T follicular helper cell (primary cell): ENCODE results near the gene COL4A6.

Source experiments
- DNase-seq: peaks from one replicate; pipeline ENCODE4 v3.0.0-alpha.2; 2020; ENCODE audit warnings: low read depth

Gene COL4A6

DNA sequence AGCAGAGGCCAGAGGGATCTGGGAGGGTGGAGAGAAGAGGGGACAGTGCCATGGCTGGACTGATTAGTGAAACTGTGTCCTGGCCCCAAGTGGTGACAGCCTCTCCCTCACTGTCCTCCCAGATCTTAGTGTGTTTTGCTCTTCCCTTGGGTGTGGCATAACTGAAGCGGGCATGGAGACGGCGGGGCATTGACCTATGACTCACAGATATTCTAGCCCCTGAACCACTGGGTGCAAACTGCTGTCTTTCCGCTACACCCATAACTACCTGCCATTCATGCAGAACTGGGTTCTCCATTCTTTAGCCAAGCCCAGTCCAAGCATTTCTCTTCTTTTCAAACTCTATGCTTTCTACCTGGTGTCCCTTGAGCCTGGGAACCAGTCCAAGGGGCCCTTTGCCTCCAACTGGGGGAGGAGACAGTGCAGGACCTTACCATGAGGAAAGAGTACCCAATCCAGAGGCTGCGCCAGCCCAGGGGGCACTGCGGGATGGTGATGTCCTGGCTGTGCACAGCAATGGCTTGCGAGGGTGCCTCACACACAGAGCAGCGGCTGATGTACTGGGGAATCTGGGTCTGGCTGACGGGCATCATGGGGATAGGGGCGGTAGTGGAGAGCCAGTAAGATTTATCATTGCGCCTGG is 279.1 kb downstream of the COL4A6 start:
- DNase-seq: no peak

DNA sequence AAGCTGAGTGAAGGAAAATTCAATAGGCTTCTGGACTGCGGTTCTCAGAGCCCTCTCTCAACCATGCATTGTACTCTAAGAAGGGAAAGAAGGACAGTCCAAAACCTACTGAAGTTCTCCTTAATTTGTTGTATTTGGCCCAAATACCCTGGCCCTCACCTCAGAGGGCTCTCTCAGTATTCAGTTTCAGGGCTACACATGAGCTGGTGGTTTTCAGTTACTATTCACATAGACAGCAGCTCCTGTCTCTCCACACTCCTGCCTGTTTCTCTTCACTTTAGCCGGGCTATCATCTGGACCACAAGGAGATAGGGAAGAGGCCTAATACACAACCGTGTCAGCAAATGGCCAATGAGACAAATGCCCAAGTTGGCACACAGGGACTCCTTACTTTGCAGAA is 280.6 kb downstream of the COL4A6 start:
- DNase-seq: no peak

DNA sequence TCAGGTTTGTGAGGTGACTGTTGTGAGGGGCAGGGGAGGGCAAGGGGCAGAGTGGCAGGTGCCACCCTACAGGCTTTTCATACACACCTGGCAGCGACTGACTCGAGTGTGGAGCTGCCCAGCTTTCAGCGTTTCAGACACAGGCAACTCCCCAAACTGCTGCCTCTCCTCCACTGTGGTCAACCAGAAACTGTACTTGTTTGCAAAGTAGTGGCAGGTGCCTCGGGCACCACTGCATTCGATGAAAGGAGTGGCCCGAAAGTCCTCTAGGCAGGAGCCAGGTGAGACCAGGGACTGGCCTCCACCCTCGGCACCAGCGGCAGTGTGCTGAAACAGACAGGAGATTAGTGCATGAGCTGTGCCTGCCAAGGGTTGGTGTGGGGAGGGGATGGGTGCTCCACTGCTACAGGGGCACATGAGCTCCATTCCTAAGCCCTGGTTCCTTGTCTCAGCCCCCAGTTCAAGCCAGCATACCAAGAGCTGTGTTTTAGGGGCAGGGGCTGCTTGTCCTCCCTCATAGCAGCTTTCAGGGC is 281.2 kb downstream of the COL4A6 start:
- no peak for DNase-seq

DNA sequence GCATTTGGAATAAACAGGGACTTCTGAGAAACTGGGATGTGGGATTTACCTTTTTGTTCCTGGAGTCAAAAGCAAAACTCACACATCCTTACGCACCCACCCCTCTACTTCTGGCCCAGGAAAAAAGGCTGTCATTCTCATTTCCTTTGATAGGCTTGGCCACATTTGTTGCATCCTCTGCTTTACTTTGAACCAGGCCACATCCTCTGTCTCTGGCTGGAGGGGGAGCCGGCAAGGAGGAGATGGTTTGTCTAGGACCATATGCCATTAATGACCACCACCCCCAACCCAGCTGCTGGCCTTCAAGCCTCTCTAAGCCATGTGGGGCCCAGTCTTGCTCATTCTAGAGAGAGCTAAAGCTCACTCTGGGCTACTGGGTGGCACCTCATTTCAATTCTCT is 282.1 kb downstream of the COL4A6 start:
- DNase-seq: no peak

DNA sequence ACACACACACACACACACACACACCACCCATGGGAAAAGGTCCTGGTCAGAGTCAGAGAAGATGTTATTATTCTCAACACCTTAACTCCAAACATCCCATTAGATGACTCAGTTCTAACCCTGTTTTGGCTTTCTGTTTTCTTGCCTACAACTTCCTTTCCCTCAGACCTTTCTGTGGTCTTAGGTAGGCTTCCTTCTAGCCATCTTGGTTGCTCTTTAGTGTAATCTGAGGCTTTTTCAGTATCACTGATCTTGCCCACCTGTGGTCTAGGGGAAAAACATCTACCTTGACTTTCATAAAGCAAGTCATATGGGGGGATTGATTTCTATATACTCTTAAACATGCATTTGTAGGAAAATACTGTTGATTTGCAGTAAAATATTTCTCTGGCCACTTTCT is 289.7 kb downstream of the COL4A6 start:
- no peak for DNase-seq

DNA sequence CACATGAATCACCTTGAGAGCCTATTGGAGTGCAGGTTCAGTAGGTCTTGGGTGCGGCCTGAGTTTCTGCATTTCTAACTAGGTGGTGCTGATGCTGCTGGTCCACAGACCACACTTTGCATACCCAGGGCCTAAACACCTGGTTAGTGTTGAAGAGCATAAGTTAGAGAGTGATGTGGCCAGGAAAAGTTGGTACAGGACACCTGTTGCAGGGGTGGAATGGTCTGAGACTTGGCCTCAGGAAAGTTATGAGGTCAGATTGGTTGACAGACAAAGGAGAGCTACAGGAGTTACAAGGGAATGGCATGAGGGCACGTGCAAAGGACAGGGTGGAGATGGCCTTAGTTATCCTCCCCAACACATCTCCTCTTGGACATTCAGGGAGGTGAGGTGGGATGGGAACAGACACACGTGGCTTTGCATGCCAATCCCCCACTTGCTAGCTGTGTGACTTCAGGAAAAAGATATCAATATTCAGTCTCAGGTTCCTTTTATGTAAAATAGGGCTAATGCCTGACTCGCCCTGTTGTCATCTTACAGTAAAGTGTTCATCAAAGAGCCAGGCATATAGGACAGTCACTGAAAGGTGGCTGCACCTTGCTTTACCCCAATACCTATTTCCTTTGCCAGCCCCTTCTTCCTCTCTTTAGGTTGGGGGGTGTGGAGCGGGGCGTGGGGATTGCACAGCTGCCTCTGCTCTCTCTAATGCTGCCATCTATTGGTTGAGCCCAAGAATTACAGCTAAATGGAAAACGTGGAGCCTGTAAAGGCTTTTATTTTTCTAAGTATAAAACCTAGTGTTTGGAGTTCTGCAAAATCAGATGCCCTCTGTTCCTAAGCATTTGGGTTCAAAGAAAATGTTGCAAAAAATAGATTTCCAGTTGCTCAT is 299.2 kb downstream of the COL4A6 start:
- no peak for DNase-seq

DNA sequence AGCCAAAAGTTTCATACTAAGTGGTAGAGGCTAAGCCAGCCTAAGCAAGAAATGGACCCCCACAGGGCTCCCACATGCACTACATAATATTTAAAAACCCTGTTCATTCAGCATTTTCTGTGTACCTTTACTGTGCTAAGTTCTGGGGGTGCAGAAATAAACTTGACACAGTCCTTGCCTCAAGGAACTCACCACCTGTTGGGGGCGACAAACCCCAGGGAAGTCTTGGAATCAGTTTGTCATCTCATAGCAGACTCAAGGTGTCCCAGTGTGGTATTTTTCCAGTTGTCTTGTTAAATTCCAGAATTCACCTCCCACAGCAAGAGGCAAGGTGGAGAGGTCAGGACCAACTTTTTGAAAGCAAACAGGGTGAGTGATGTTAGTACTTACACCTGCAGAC is 303.5 kb downstream of the COL4A6 start:
- DNase-seq: no peak

DNA sequence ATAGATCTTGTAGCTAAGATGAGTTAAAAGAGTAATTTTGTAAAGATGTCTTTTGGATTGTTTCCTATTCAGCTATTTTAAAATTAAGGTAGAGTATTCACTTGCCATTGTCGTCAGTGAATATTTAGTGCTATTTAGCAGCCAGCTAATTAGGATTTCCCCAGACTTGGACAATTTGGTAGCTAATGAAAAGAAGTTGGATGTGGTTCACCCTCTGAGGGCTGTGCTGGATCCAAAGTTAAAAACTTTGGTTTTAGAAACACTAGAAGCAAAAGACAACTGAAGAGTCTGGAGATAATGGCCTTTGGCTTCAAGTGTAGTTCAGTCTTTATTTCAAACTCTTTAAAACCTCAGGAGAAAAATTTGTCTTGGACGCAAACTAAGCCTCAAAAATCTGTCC is 305.3 kb downstream of the COL4A6 start:
- DNase-seq: no peak

DNA sequence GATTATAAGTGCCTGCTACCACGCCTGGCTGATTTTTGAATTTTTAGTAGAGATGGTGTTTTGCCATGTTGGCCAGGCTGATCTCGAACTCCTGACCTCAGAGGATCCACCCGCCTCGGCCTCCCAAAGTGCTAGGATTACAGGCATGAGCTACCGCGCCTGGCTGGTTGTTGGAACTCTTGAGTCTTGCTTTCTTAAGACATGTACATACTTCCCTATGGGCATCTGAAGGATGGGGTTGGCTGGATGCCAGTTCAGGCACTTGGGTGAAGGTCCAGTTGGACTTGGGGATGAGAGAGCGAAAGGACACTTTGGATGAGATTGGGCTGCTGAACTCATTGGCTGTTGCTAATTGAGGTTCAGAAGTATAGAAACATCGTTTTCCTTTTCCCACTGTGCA is 306.2 kb downstream of the COL4A6 start:
- DNase-seq: no peak

DNA sequence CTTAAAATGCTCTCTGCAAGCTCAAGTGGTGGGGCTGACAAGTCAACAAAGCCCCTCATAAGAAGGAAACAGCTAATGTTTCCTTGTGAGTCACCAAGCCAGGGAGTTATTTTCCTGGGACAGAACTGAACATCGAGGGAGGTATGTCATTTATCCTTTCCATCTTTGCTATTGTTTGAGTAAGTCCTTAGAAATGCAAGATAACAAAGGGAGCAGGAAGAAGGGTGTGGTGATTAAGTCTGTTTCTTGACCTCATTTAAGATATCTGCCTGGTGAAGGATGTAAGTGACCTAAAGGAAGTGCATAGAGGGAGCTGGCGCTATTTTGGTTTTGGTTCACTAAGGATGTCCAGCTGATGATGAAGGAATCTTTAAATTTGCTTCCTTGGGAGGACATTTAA is 306.8 kb downstream of the COL4A6 start:
- DNase-seq: no peak

DNA sequence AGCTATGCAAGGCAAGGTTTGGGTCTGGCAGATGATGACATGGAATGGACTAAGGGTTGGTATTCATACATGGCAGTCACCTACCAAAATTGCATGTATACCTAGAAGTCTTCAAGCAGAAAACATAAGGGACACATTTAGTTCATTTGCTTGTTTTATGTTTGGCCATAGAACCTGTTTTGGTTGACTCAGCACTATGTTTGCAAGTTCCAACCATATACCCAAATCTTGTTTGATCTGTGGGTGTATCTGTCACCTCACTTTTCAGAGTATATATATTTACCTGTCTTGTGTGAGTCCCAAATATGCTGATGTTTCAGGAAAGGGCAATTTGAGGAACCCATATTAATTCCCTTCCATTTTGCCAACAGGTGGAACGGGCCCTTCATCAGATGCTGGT is 307.3 kb downstream of the COL4A6 start:
- no peak for DNase-seq

DNA sequence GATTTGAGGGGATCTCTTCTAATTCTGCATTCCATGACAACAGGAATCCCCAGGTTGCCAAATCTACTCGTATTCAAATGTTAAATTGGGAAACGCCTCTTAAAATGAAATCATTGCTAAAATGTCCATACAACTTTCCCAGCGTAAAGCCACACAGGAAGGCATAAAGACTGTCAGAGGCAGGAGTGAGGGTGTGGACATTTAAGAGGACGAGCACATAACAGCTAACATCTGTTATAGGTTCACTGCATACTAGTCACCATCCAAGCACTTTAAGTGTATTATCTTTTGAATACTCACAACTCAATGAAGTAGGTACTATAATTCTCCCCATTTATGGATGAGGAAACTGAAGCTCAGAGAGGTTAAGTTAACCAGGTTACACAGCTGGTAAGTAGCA is 311.1 kb downstream of the COL4A6 start:
- no peak for DNase-seq

DNA sequence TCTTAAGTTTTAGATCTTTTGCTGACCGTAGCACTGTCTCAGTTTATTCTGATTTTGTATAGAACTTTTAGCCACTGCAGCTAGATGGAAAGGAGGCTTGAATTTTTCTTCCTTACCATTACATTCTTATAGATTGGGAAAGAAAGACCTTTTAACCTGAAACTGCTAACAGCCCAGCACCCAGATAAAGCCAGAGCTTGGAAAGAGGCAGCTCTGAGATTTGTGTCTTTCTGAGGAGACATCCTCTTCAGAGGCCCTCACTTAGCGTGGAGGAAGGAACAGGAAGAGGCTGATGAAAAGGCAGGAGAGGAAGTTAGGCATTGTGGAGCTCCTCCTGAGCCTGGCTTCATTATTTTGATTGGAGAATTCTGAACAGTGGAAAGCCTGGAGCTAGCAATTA is 311.6 kb downstream of the COL4A6 start:
- DNase-seq: no peak

DNA sequence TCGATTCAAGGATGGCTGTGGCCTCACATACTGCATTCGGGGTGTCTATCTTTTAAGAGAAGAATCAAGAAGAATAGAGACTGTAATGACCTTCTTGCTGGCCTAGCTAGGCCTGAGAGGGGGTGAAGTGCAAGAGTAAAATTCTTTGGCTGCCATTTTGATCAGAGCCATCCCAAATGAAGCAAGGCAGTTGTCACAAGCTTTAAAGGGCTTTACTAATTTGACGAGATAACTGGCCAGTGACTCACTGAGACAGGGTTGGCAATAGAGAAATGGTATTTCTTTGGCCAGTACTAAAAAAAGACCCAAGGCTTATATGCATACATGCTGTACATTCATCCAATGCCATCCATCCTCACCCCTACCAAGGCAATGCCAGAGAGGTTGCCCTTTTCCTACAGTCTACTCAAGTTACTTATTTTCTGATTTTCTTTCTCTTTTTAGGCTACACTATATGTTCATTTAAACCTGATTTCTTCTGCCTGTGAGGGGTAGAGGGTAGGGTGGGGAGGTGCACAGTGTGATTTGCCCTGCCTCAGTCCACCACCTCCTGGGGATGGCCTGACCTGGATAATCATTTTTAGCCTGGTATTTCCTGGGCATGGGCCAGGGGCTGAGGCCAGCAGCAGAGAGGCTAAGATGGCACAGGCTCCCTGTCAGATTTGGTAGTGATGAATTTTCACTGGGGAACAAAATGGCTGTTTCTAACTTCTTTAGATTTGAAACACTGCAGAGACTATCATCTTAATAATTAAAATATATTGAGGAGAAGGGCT is 314.4 kb downstream of the COL4A6 start:
- DNase-seq: no peak

DNA sequence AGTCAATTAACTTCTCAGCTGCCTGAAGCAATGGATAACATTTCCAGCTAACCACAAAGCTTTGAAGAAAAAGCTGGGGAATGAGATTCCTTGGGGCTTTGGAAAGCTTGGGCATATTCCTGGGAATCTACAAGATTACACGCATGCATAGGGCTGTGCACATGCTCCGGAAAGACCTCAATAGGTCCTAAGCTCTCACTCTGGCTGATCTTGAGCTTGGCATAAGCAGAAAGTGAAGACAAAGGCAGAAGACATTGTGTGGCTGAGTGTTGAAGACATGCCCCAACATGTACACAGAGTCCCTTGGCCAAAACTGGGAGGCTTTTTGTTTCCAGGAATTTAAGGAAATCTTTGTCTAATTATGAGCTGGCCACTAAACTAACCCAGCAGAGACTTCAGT is 315.5 kb downstream of the COL4A6 start:
- no peak for DNase-seq

DNA sequence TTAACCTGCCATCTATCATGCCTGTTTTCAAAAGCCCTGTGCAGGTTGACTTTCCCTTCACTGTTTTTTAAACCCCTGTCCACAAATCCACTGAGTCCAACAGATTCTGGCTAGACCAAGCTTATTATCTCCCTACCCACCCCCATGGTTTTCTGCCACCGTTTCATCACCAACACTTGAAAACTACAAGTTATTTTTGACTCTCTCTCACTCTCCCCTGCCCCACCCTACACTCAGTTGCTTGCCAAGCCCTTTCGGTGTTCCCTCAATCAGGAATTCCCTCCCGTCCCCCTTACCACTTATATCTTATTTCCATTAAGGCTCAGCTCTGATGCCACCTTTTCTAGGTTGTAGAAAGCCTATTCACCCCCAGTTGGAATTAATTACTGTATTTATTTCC is 316.9 kb downstream of the COL4A6 start:
- DNase-seq: no peak

DNA sequence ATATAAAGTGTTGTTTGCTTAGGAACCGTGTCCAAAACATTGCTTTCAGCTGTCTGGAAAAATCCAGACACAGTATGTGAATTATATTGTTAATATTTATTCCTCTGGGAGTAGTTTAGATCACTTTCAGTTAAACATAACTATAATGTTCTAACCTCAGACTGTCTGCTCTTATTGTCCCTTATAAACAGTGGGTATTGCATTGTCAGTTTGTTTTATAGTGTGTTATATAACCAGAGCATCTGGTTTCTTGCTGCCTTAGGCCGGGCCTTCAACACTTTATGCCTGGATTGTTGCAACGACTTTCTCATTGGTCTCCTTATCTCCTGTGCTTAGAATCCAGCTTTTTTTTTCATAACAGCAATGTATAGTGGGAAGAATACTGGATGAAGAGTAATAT is 320.2 kb downstream of the COL4A6 start:
- DNase-seq: no peak

DNA sequence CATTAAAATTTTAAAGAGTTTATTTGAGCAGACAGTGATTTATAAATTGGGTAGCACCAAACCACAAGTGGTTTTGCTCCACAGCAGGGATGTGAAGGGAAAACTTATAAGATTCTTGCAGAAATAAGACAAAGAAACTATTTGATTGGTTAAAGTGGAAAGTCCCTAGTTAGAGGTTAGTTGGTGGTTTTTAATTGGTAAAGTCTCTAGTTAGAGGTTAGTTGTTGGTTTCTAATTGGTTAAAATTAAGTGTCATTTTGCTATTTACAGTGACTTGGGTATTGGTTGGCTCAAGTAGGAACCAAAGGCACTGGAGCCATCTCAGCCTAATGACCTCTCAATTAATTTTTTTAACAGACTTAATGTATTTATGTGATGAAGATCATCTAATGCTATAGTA is 323.7 kb downstream of the COL4A6 start:
- DNase-seq: no peak
